ENCODE measurements around the gene MCM10.
"Not testable (repeated sequence)": the region's sequence is repeated elsewhere in the genome, so short reads cannot be mapped to it uniquely, and the experiment has no call there.

MCM10 gene

GRCh38 chr10:13219685-13220670 is 58.6 kb downstream of the MCM10 start:
- Histone ChIP-seq H3K36me3 (replicated peaks) (no peaks in the 10 kb centered on the region), H3K9me3 (no peaks in the 10 kb centered on the region), H3K27me3 (ENCODE audit: low read depth) (no peaks in the 10 kb centered on the region), H3K4me1 (no peaks in the 10 kb centered on the region), H3K4me3 (no peak overlapping the region)
- peak; percentile 6 to 55 for DNase-seq (ENCODE audit: low spot score in 2 of 2)
- in situ Hi-C loops (cut with MboI; ENCODE audit: low sequenced_read_pairs): no loop called here

DNA sequence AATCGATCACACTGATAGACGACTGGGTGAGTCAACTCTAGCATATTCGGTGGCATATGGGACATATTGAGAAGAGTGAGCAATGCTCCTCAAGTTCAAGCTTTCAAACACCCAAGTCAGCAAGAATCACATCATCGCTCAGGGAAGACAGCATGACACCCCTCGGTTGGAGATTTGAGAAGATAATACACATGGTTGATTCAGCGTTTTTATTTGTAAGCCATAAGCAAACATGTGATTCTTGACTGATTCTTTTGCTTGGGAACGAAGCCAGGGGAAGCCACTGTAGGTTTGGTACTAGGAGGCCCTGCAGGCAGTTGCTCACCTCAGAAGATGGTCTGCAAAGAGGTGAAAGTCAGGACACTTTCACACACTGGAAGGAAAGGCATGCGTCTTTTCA is 60.2 kb downstream of the MCM10 start:
- no peak for DNase-seq (ENCODE audit: low spot score in 2 of 2)
- Histone ChIP-seq H3K4me1 (no peaks in the 10 kb centered on the region), H3K4me3 (no peak overlapping the region), H3K9me3 (no peaks in the 10 kb centered on the region), H3K36me3 (replicated peaks) (no peaks in the 10 kb centered on the region), H3K27me3 (ENCODE audit: low read depth) (no peaks in the 10 kb centered on the region)
- in situ Hi-C loops (cut with MboI; ENCODE audit: low sequenced_read_pairs): no loop called here

GRCh38 chr10:13222151-13222550 is 60.8 kb downstream of the MCM10 start:
- in situ Hi-C loops (cut with MboI; ENCODE audit: low sequenced_read_pairs): no loop called here
- H3K36me3 ChIP-seq (replicated peaks): no peaks in the 10 kb centered on the region
- DNase-seq (ENCODE audit: low spot score in 2 of 2): no peak
- no peaks in the 10 kb centered on the region for H3K27me3 ChIP-seq (ENCODE audit: low read depth)
- H3K9me3 ChIP-seq: no peaks in the 10 kb centered on the region
- no peak overlapping the region for H3K4me3 ChIP-seq
- no peaks in the 10 kb centered on the region for H3K4me1 ChIP-seq

GRCh38 chr10:13222566-13222965 is 61.2 kb downstream of the MCM10 start:
- no peaks in the 10 kb centered on the region for H3K27me3 ChIP-seq (ENCODE audit: low read depth)
- in situ Hi-C loops (cut with MboI; ENCODE audit: low sequenced_read_pairs): no loop called here
- H3K36me3 ChIP-seq (replicated peaks): no peaks in the 10 kb centered on the region
- H3K4me1 ChIP-seq: no peaks in the 10 kb centered on the region
- no peak overlapping the region for H3K4me3 ChIP-seq
- H3K9me3 ChIP-seq: no peaks in the 10 kb centered on the region
- no peak for DNase-seq (ENCODE audit: low spot score in 2 of 2)

- H3K36me3 ChIP-seq (replicated peaks): no peaks in the 10 kb centered on the region
- no peak overlapping the region for H3K4me3 ChIP-seq
- no peaks in the 10 kb centered on the region for H3K27me3 ChIP-seq (ENCODE audit: low read depth)
- in situ Hi-C loops (cut with MboI; ENCODE audit: low sequenced_read_pairs): no loop called here
- no peaks in the 10 kb centered on the region for H3K9me3 ChIP-seq
- DNase-seq (ENCODE audit: low spot score in 2 of 2): no peak
- H3K4me1 ChIP-seq: no peaks in the 10 kb centered on the region
These were observed 61.9 kb downstream of the MCM10 start for GRCh38 chr10:13223241-13223640.

DNA sequence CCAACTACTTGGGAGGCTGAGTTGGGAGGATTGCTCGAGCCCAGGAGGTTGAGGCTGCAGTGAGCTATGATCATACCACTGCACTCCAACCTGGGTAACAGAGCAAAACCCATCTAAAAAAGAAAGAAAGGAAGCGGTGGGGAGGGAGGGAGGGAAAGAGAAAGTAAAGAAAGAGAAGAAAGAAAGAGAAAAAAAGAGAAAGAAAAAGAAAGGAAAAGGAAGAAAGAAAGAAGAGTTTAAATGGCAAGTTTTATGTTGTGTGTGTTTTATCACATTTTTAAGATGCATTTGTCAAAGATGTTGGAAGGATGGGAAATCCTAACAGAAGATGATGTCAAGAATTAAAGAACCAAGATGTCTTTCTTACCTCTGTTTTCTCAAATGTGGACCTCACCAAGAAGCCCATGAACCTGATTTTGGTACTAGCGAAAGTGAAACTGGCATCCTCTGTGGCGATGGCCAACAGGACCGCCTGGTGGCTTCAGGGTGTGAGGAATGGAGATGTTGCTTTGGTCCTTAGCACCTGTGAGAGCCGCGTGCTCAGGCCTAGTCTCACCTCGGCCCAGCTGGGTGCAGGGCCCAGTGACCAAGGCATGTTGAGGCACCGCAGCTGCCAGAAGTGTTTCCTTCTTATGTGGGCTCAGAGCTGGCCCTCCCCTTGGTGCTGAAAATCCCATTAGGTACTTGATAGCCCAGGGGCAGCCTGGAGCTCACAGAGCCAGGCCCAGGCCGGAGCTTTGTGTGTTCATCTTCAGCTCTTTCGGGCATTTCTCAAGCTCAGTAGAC is 63.0 kb downstream of the MCM10 start:
- H3K9me3 ChIP-seq: no peaks in the 10 kb centered on the region
- no peaks in the 10 kb centered on the region for H3K36me3 ChIP-seq (replicated peaks)
- in situ Hi-C loops (cut with MboI; ENCODE audit: low sequenced_read_pairs): no loop called here
- DNase-seq (ENCODE audit: low spot score in 2 of 2): no peak
- H3K27me3 ChIP-seq (ENCODE audit: low read depth): no peaks in the 10 kb centered on the region
- no peak overlapping the region for H3K4me3 ChIP-seq
- no peaks in the 10 kb centered on the region for H3K4me1 ChIP-seq

GRCh38 chr10:13225601-13226000 is 64.2 kb downstream of the MCM10 start:
- Histone ChIP-seq H3K36me3 (replicated peaks) (no peaks in the 10 kb centered on the region), H3K27me3 (ENCODE audit: low read depth) (no peaks in the 10 kb centered on the region), H3K4me1 (peaks cover 7% of the 10 kb centered on the region), H3K4me3 (no peak overlapping the region), H3K9me3 (no peaks in the 10 kb centered on the region)
- DNase-seq (ENCODE audit: low spot score in 2 of 2): no peak
- in situ Hi-C loops (cut with MboI; ENCODE audit: low sequenced_read_pairs): no loop called here

DNA sequence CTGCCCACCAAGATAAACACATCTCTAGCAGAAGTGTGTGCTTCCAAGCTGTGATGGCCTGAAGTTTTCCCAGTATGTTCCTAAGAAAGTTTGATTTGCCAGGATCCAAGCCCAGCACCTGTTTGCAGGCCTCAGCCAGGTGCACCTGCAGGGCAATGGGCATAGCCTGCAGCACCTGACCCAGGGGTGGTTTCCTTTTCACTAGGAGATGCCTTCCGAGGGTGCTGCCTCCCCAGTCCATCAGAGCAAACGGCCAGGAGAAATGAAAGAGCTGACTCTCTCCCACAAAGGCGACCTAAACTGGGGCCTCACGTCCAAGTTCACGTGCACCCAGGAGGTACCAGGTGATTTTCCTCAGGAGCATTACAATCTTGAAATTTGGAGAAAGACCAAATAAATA is 65.7 kb downstream of the MCM10 start:
- Histone ChIP-seq H3K4me3 (no peak overlapping the region), H3K27me3 (ENCODE audit: low read depth) (no peaks in the 10 kb centered on the region), H3K4me1 (peaks cover 7% of the 10 kb centered on the region), H3K9me3 (no peaks in the 10 kb centered on the region), H3K36me3 (replicated peaks) (no peaks in the 10 kb centered on the region)
- in situ Hi-C loops (cut with MboI; ENCODE audit: low sequenced_read_pairs): no loop called here
- DNase-seq (ENCODE audit: low spot score in 2 of 2): no peak

DNA sequence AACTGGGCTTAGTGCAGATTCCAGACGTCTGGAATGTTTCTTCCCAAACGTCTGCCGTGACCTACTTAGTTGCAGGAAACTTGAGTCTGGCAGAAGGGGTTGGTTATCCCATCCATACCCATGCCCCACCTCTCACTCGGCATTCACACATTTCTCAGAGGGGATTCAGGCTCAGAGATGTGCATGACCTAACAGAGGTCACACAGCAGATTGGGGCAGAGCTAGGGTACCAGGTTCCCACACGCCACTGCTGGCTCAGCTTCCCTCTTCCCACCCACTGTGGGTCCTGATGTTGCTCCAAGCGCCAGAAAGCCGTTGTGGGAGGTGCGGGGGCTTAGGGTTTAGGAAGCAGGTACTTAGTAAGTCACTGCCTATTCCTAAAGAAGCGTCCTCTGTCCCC is 69.8 kb downstream of the MCM10 start:
- no peak for DNase-seq (ENCODE audit: low spot score in 2 of 2)
- Histone ChIP-seq H3K4me3 (no peak overlapping the region), H3K4me1 (peaks cover 7% of the 10 kb centered on the region), H3K36me3 (replicated peaks) (no peaks in the 10 kb centered on the region), H3K9me3 (no peaks in the 10 kb centered on the region), H3K27me3 (ENCODE audit: low read depth) (no peaks in the 10 kb centered on the region)
- in situ Hi-C loops (cut with MboI; ENCODE audit: low sequenced_read_pairs): no loop called here

- Histone ChIP-seq H3K4me3 (no peak overlapping the region), H3K36me3 (replicated peaks) (no peaks in the 10 kb centered on the region), H3K9me3 (no peaks in the 10 kb centered on the region), H3K27me3 (ENCODE audit: low read depth) (no peaks in the 10 kb centered on the region), H3K4me1 (peaks cover 7% of the 10 kb centered on the region)
- in situ Hi-C loops (cut with MboI; ENCODE audit: low sequenced_read_pairs): no loop called here
- no peak for DNase-seq (ENCODE audit: low spot score in 2 of 2)
These were observed 70.5 kb downstream of the MCM10 start for GRCh38 chr10:13231808-13232207.

DNA sequence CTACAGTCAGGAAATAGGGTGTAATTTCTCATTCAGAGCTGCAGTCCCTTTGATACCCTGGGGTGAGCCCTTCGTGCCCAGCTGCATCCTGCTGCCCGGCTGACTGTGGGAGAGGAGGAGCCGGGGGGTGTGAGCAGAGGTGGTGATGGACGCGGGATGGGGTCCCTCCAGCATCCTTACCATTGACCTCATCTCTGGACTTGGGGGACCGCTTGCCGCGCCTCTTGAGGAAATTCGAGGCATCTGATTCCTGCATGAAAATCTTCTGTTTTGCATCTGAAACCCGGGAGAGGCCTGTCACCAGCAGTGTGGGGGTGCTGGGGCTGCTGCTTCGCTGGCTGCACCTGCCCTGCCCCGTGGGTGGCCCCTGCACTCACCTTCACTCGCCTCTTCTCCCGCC is 72.0 kb downstream of the MCM10 start:
- no peaks in the 10 kb centered on the region for H3K9me3 ChIP-seq
- H3K27me3 ChIP-seq (ENCODE audit: low read depth): no peaks in the 10 kb centered on the region
- in situ Hi-C loops (cut with MboI; ENCODE audit: low sequenced_read_pairs): no loop called here
- H3K36me3 ChIP-seq (replicated peaks): no peaks in the 10 kb centered on the region
- H3K4me1 ChIP-seq: peaks cover 7% of the 10 kb centered on the region
- no peak for DNase-seq (ENCODE audit: low spot score in 2 of 2)
- H3K4me3 ChIP-seq: no peak overlapping the region

DNA sequence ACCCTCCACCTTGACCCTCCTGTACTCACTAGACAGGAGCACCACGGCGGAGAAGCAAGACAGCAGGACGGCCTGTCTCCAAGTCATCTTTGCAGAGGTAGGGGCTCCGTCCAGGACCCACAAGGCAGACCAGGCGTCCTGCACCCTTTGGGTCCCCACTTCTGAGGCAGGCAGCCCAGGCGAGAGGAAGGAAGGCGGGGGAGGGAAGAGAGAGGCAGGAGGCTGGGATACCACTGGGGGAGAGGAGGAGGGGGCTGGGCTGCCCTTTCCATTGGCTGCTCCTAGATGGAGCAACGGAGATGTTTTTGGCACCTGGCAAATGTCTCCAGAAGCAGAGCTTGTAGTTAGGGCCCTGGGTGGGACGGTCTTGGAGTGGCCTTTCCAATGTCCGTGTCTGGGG is 72.8 kb downstream of the MCM10 start, which contains the start of gene UCMA:
Gene UCMA (minus strand): TSS at position 203 of the 400 bp plus-strand sequence. CDS start 116 bp downstream, at position 87.
- Histone ChIP-seq H3K36me3 (replicated peaks) (no peaks in the 10 kb centered on the region), H3K9me3 (no peaks in the 10 kb centered on the region), H3K27me3 (ENCODE audit: low read depth) (no peaks in the 10 kb centered on the region), H3K4me1 (peaks cover 7% of the 10 kb centered on the region), H3K4me3 (no peak within 1 kb of the TSS)
- in situ Hi-C loops (cut with MboI; ENCODE audit: low sequenced_read_pairs): no loop called here
- DNase-seq (ENCODE audit: low spot score in 2 of 2): no peak

- H3K9me3 ChIP-seq; DNase-seq (ENCODE audit: low spot score in 2 of 2); H3K4me3 ChIP-seq; H3K27me3 ChIP-seq (ENCODE audit: low read depth); H3K36me3 ChIP-seq (replicated peaks); H3K4me1 ChIP-seq; in situ Hi-C loops (cut with MboI; ENCODE audit: low sequenced_read_pairs): not testable (repeated sequence)
These were observed 73.4 kb downstream of the MCM10 start for GRCh38 chr10:13234736-13235135.

- Histone ChIP-seq H3K4me1 (no peaks in the 10 kb centered on the region), H3K4me3 (no peak overlapping the region), H3K27me3 (ENCODE audit: low read depth) (no peaks in the 10 kb centered on the region), H3K36me3 (replicated peaks) (no peaks in the 10 kb centered on the region), H3K9me3 (no peaks in the 10 kb centered on the region)
- no peak for DNase-seq (ENCODE audit: low spot score in 2 of 2)
- in situ Hi-C loops (cut with MboI; ENCODE audit: low sequenced_read_pairs): no loop called here
These were observed 75.3 kb downstream of the MCM10 start for GRCh38 chr10:13236638-13237037.

All from HAP-1 (cell line).